ENCODE data around the gene SH3RF3.

Gene SH3RF3

GRCh38 chr2:109422758-109423500, 293.9 kb downstream of the SH3RF3 start:
- H3K4me2 ChIP-seq (ENCODE audit: low read length), result no peak overlapping the region
- H3K9me3 ChIP-seq (replicated peaks; ENCODE audit: low read length), result no peaks in the 10 kb centered on the region
- H3K27me3 ChIP-seq (ENCODE audit: control insufficient read depth, insufficient read depth, low read length), result no peaks in the 10 kb centered on the region
- peaks cover 43% of the 10 kb centered on the region for H3K36me3 ChIP-seq (ENCODE audit: insufficient read depth, low read length)
- H3K4me1 ChIP-seq (ENCODE audit: control insufficient read depth, insufficient read depth, low read length), result peaks cover 8% of the 10 kb centered on the region
- no peak overlapping the region for H3K4me3 ChIP-seq (ENCODE audit: low read length)
- H3K9ac ChIP-seq (ENCODE audit: low read depth, low read length), result no peak overlapping the region

- H3K27me3 ChIP-seq (ENCODE audit: control insufficient read depth, insufficient read depth, low read length), result no peaks in the 10 kb centered on the region
- no peak overlapping the region for H3K4me2 ChIP-seq (ENCODE audit: low read length)
- H3K36me3 ChIP-seq (ENCODE audit: insufficient read depth, low read length), result peaks cover 38% of the 10 kb centered on the region
Measured at GRCh38 chr2:109423556-109424359, 294.8 kb downstream of the SH3RF3 start.

GRCh38 chr2:109425411-109425810, 296.4 kb downstream of the SH3RF3 start:
- Histone ChIP-seq H3K4me2 (ENCODE audit: low read length) (no peak overlapping the region), H3K36me3 (ENCODE audit: insufficient read depth, low read length) (peaks cover 38% of the 10 kb centered on the region), H3K4me1 (ENCODE audit: control insufficient read depth, insufficient read depth, low read length) (no peaks in the 10 kb centered on the region), H3K27me3 (ENCODE audit: control insufficient read depth, insufficient read depth, low read length) (no peaks in the 10 kb centered on the region), H3K4me3 (ENCODE audit: low read length) (no peak overlapping the region), H3K9me3 (replicated peaks; ENCODE audit: low read length) (no peaks in the 10 kb centered on the region), H3K9ac (ENCODE audit: low read depth, low read length) (no peak overlapping the region)

More at GRCh38 chr2:109423556-109424359, 294.8 kb downstream of the SH3RF3 start:
- Histone ChIP-seq H3K9me3 (replicated peaks; ENCODE audit: low read length) (no peaks in the 10 kb centered on the region), H3K4me3 (ENCODE audit: low read length) (no peak overlapping the region), H3K4me1 (ENCODE audit: control insufficient read depth, insufficient read depth, low read length) (peaks cover 8% of the 10 kb centered on the region), H3K9ac (ENCODE audit: low read depth, low read length) (no peak overlapping the region)

- Histone ChIP-seq H3K4me1 (ENCODE audit: control insufficient read depth, insufficient read depth, low read length) (no peaks in the 10 kb centered on the region), H3K4me2 (ENCODE audit: low read length) (no peak overlapping the region), H3K9me3 (replicated peaks; ENCODE audit: low read length) (no peaks in the 10 kb centered on the region), H3K9ac (ENCODE audit: low read depth, low read length) (no peak overlapping the region), H3K4me3 (ENCODE audit: low read length) (no peak overlapping the region), H3K36me3 (ENCODE audit: insufficient read depth, low read length) (peaks cover 20% of the 10 kb centered on the region), H3K27me3 (ENCODE audit: control insufficient read depth, insufficient read depth, low read length) (no peaks in the 10 kb centered on the region)
Measured at GRCh38 chr2:109427661-109428091, 298.7 kb downstream of the SH3RF3 start.

- Histone ChIP-seq H3K4me3 (ENCODE audit: low read length) (no peak overlapping the region), H3K4me1 (ENCODE audit: control insufficient read depth, insufficient read depth, low read length) (no peaks in the 10 kb centered on the region)
Measured at GRCh38 chr2:109428281-109428680, 299.3 kb downstream of the SH3RF3 start.

GRCh38 chr2:109428841-109429566, 300.0 kb downstream of the SH3RF3 start:
- H3K4me3 ChIP-seq (ENCODE audit: low read length), result no peak overlapping the region
- no peaks in the 10 kb centered on the region for H3K9me3 ChIP-seq (replicated peaks; ENCODE audit: low read length)
- H3K27me3 ChIP-seq (ENCODE audit: control insufficient read depth, insufficient read depth, low read length), result no peaks in the 10 kb centered on the region

More at GRCh38 chr2:109428281-109428680, 299.3 kb downstream of the SH3RF3 start:
- H3K36me3 ChIP-seq (ENCODE audit: insufficient read depth, low read length), result peaks cover 17% of the 10 kb centered on the region
- H3K27me3 ChIP-seq (ENCODE audit: control insufficient read depth, insufficient read depth, low read length), result no peaks in the 10 kb centered on the region
- no peaks in the 10 kb centered on the region for H3K9me3 ChIP-seq (replicated peaks; ENCODE audit: low read length)
- no peak overlapping the region for H3K9ac ChIP-seq (ENCODE audit: low read depth, low read length)
- no peak overlapping the region for H3K4me2 ChIP-seq (ENCODE audit: low read length)

GRCh38 chr2:109429567-109430328, 300.7 kb downstream of the SH3RF3 start:
- Histone ChIP-seq H3K4me1 (ENCODE audit: control insufficient read depth, insufficient read depth, low read length) (no peaks in the 10 kb centered on the region), H3K9ac (ENCODE audit: low read depth, low read length) (no peak overlapping the region), H3K27me3 (ENCODE audit: control insufficient read depth, insufficient read depth, low read length) (no peaks in the 10 kb centered on the region), H3K4me2 (ENCODE audit: low read length) (no peak overlapping the region), H3K9me3 (replicated peaks; ENCODE audit: low read length) (no peaks in the 10 kb centered on the region), H3K4me3 (ENCODE audit: low read length) (no peak overlapping the region), H3K36me3 (ENCODE audit: insufficient read depth, low read length) (peaks cover 13% of the 10 kb centered on the region)

More at GRCh38 chr2:109428841-109429566, 300.0 kb downstream of the SH3RF3 start:
- no peaks in the 10 kb centered on the region for H3K4me1 ChIP-seq (ENCODE audit: control insufficient read depth, insufficient read depth, low read length)
- no peak overlapping the region for H3K4me2 ChIP-seq (ENCODE audit: low read length)
- peaks cover 12% of the 10 kb centered on the region for H3K36me3 ChIP-seq (ENCODE audit: insufficient read depth, low read length)
- H3K9ac ChIP-seq (ENCODE audit: low read depth, low read length), result no peak overlapping the region

- no peaks in the 10 kb centered on the region for H3K9me3 ChIP-seq (replicated peaks; ENCODE audit: low read length)
Measured at GRCh38 chr2:109430329-109430636, 301.3 kb downstream of the SH3RF3 start.

GRCh38 chr2:109432421-109432820, 303.4 kb downstream of the SH3RF3 start:
- Histone ChIP-seq H3K9ac (ENCODE audit: low read depth, low read length) (no peak overlapping the region), H3K4me1 (ENCODE audit: control insufficient read depth, insufficient read depth, low read length) (peaks cover 20% of the 10 kb centered on the region), H3K27me3 (ENCODE audit: control insufficient read depth, insufficient read depth, low read length) (no peaks in the 10 kb centered on the region), H3K4me2 (ENCODE audit: low read length) (no peak overlapping the region), H3K9me3 (replicated peaks; ENCODE audit: low read length) (no peaks in the 10 kb centered on the region), H3K4me3 (ENCODE audit: low read length) (no peak overlapping the region), H3K36me3 (ENCODE audit: insufficient read depth, low read length) (peaks cover 22% of the 10 kb centered on the region)

More at GRCh38 chr2:109430329-109430636, 301.3 kb downstream of the SH3RF3 start:
- Histone ChIP-seq H3K27me3 (ENCODE audit: control insufficient read depth, insufficient read depth, low read length) (no peaks in the 10 kb centered on the region), H3K9ac (ENCODE audit: low read depth, low read length) (no peak overlapping the region), H3K4me3 (ENCODE audit: low read length) (no peak overlapping the region), H3K4me1 (ENCODE audit: control insufficient read depth, insufficient read depth, low read length) (no peaks in the 10 kb centered on the region), H3K4me2 (ENCODE audit: low read length) (no peak overlapping the region), H3K36me3 (ENCODE audit: insufficient read depth, low read length) (peaks cover 16% of the 10 kb centered on the region)

GRCh38 chr2:109433486-109433885, 304.5 kb downstream of the SH3RF3 start:
- H3K9ac ChIP-seq (ENCODE audit: low read depth, low read length), result no peak overlapping the region
- no peaks in the 10 kb centered on the region for H3K27me3 ChIP-seq (ENCODE audit: control insufficient read depth, insufficient read depth, low read length)
- peaks cover 30% of the 10 kb centered on the region for H3K4me1 ChIP-seq (ENCODE audit: control insufficient read depth, insufficient read depth, low read length)
- no peaks in the 10 kb centered on the region for H3K9me3 ChIP-seq (replicated peaks; ENCODE audit: low read length)
- H3K4me2 ChIP-seq (ENCODE audit: low read length), result no peak overlapping the region
- peaks cover 30% of the 10 kb centered on the region for H3K36me3 ChIP-seq (ENCODE audit: insufficient read depth, low read length)
- H3K4me3 ChIP-seq (ENCODE audit: low read length), result no peak overlapping the region

GRCh38 chr2:109433926-109434325, 304.9 kb downstream of the SH3RF3 start:
- Histone ChIP-seq H3K9ac (ENCODE audit: low read depth, low read length) (no peak overlapping the region), H3K4me3 (ENCODE audit: low read length) (no peak overlapping the region), H3K4me1 (ENCODE audit: control insufficient read depth, insufficient read depth, low read length) (peaks cover 35% of the 10 kb centered on the region), H3K27me3 (ENCODE audit: control insufficient read depth, insufficient read depth, low read length) (no peaks in the 10 kb centered on the region), H3K4me2 (ENCODE audit: low read length) (no peak overlapping the region), H3K36me3 (ENCODE audit: insufficient read depth, low read length) (peaks cover 30% of the 10 kb centered on the region), H3K9me3 (replicated peaks; ENCODE audit: low read length) (no peaks in the 10 kb centered on the region)

All from skeletal muscle satellite cell (primary cell).